Ovary (tissue), 9 donors: ENCODE results near the gene UBAC1. TPM values are rescaled to one million over a fixed set of nuclear protein-coding genes. Genes with fewer than 3 reads are reported as not detected.

ENCODE experiments used
- DNase-seq, 5 donors: peaks; one replicate each; pipeline ENCODE4 v3.0.0-alpha.2; 2019 to 2020
- H3K27ac ChIP-seq, 2 donors: fragments of 200-600 bp; one replicate each; pipeline versions ENCODE4 v1.5.1 to v1.8.0; 2019 to 2022
- H3K27me3 ChIP-seq: fragments of 200-600 bp; one replicate; pipeline ENCODE4 v1.8.0; 2022
- H3K36me3 ChIP-seq: fragments of 200-600 bp; sonication (generic); one replicate; pipeline ENCODE4 v1.5.1; 2019
- H3K4me1 ChIP-seq: one replicate; pipeline ENCODE4 v1.8.1; 2013; ENCODE audit warnings: mild to moderate bottlenecking, moderate library complexity; ENCODE audit not compliant: insufficient read depth
- H3K4me3 ChIP-seq: fragments of 200-600 bp; sonication (generic); one replicate; pipeline ENCODE4 v1.5.1; 2017
- H3K9me3 ChIP-seq, 2 donors: fragments of 200-600 bp in 1 of 2; sonication (generic) in 1 of 2; one replicate each; pipeline versions ENCODE4 v1.5.1 to v1.8.1; 2013 to 2019; ENCODE audit warnings: mild to moderate bottlenecking in 1 of 2, moderate library complexity in 1 of 2
- EP300 ChIP-seq: sonication (generic); formaldehyde crosslinking; IDR thresholded peaks from one replicate; pipeline ENCODE4 v1.6.1; 2017; ENCODE audit warnings: antibody characterized with exemption
- POLR2A ChIP-seq: fragments of 450-650 bp; IDR thresholded peaks from one replicate; pipeline ENCODE4 v1.6.1; 2017; ENCODE audit warnings: antibody characterized with exemption, mild to moderate bottlenecking, moderate library complexity
- WGBS, 3 donors: extraction: QIAGEN DNeasy Blood & Tissue Kit in 1 of 3; methylation state at CpG; one replicate each; pipeline versions ENCODE4 v1.1.5 to v1.1.7; 2013 to 2017; 5-methylcytosine and 5-hydroxymethylcytosine counted together
- intact Hi-C, 4 donors: fragments of 100-400 bp; cut with DNase I; formaldehyde crosslinking; loops; one replicate each; pipeline versions ENCODE4 v1.11.0 to v1.15.1; 2022 to 2023
- polyA plus RNA-seq, 2 donors: library from polyadenylated mRNA; stranded (reverse); fragments of 200-250 nt in 1 of 2; fragments of 350-450 nt in 1 of 2; fragmentation: Illumina TruSeq in 1 of 2; extraction: RNeasy Lipid Tissue Mini Kit (QIAGEN cat#74804) in 1 of 2; gene quantifications; one replicate each; pipeline ENCODE4 v1.2.3, GENCODE V29; 2013 to 2014
- total RNA-seq, 7 donors: library from RNA; depleted of rRNA in 2 of 7; stranded (reverse); fragments of >200 nt in 2 of 7; fragmentation: NEBNext Ultra II Directional in 3 of 7; extraction: Animal tissue kit (Norgen Biotek cat#: 25700) in 3 of 7; gene quantifications; one replicate each; pipeline versions ENCODE4 v1.1.0 to v1.2.4, GENCODE V29; 2016 to 2023
- TF ChIP-seq, protein P1 (sequence below), 3 donors: fragments of 450-650 bp in 2 of 3; fragments of 200-600 bp in 1 of 3; IDR thresholded peaks; one replicate each; pipeline versions ENCODE4 v1.5.1 to v1.8.0; 2016 to 2022; ENCODE audit warnings: antibody characterized with exemption in 3 of 3, mild to moderate bottlenecking in 1 of 3
- donor health status: DM: no; HTN: no; CAD: no; lungs with moderate emphysema.
- donor health status: DM: no; HTN: no; CAD: no.
- donor health status: Bipolar disorder and iron deficiency.
- donor health status: DM: yes; HTN: yes; CAD: no.
- donor health status: DM: no; HTN: no; CAD: no.
- donor health status: DM: yes; HTN: yes; CAD: no.

The UBAC1 gene
- total and polyA plus RNA-seq, 9 donors, result 19.7 to 42.0 (median 33.4) TPM

DNA sequence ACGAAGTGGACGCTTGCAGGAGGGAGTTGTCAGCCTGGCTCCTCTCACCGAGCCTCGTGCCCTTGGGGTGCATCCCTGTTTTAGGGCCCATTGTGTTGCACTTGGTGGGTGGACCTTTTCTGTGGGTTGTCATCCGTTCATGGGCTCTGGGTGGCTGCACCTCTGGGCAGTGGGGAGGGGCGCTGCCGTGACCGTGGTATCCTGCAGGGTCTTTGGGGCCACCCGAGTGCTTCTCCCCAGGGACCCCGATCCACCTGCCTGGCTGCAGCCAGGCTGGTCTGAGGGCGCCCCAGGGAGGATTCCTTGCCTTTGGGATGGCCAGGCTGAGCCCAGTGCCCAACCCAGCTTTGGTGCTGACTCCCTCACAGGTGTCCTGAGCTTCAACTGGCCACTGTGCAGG, 41.0 kb upstream of the UBAC1 start:
- Histone ChIP-seq H3K9me3 (no peaks in the 10 kb centered on the region), H3K4me1 (no peaks in the 10 kb centered on the region), H3K27ac (no peak overlapping the region), H3K27me3 (no peaks in the 10 kb centered on the region), H3K4me3 (no peak overlapping the region), H3K36me3 (no peaks in the 10 kb centered on the region)
- DNase-seq, result no peak
- intact Hi-C loops, result no loop called here
- TF ChIP-seq EP300 (no peak), POLR2A (no peak)
- 93 to 97% (median 94%) methylated on average over 11 of the region's 11 CpGs for WGBS, 3 donors

DNA sequence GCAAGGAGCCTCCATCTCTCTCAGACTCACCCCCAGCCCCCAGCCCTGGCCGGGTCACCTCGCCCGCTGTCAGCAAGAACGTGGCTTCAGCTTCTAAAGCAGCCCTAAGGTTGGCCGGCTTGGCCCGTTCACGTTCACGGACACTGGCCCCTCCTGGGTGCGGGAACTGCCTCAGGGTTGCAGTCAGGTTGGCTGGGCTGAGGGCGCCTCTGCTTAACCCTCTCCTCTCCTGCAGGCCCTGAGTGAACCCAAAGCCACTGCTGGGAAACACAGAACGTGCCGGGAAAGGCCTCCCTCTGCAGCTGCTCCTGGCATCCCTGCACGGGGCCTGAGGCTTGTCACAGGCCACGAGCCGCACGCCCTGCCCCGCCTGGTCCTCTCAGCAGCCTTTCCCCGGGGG, 40.1 kb upstream of the UBAC1 start:
- intact Hi-C loops, result no loop called here
- DNase-seq, result peak in 1 of 5 donors; percentile 19
- WGBS, 3 donors, result 39 to 50% (median 48%) methylated on average over 18 of the region's 18 CpGs
- TF ChIP-seq POLR2A (no peak), EP300 (no peak)
- TF ChIP-seq, protein P1, sequence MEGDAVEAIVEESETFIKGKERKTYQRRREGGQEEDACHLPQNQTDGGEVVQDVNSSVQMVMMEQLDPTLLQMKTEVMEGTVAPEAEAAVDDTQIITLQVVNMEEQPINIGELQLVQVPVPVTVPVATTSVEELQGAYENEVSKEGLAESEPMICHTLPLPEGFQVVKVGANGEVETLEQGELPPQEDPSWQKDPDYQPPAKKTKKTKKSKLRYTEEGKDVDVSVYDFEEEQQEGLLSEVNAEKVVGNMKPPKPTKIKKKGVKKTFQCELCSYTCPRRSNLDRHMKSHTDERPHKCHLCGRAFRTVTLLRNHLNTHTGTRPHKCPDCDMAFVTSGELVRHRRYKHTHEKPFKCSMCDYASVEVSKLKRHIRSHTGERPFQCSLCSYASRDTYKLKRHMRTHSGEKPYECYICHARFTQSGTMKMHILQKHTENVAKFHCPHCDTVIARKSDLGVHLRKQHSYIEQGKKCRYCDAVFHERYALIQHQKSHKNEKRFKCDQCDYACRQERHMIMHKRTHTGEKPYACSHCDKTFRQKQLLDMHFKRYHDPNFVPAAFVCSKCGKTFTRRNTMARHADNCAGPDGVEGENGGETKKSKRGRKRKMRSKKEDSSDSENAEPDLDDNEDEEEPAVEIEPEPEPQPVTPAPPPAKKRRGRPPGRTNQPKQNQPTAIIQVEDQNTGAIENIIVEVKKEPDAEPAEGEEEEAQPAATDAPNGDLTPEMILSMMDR (IDR thresholded peaks at IDR 0.05), result no peak
- Histone ChIP-seq H3K4me3 (no peak overlapping the region), H3K4me1 (no peaks in the 10 kb centered on the region), H3K9me3 (no peaks in the 10 kb centered on the region), H3K27ac (no peak overlapping the region), H3K27me3 (no peaks in the 10 kb centered on the region), H3K36me3 (no peaks in the 10 kb centered on the region)

- 88 to 91% (median 89%) methylated on average over 15 to 16 of the region's 16 CpGs for WGBS, 3 donors
- intact Hi-C loops, result no loop called here
- no peak overlapping the region for H3K4me3 ChIP-seq
- no peak for TF ChIP-seq EP300
- TF ChIP-seq, protein P1 (IDR thresholded peaks at IDR 0.05), result no peak
- TF ChIP-seq POLR2A, result no peak
- H3K36me3 ChIP-seq, result no peaks in the 10 kb centered on the region
- peak in 1 of 5 donors; percentile 21 for DNase-seq
- H3K4me1 ChIP-seq, result peaks cover 3% of the 10 kb centered on the region
- no peaks in the 10 kb centered on the region for H3K9me3 ChIP-seq
- no peak overlapping the region for H3K27ac ChIP-seq
- H3K27me3 ChIP-seq, result no peaks in the 10 kb centered on the region
Measured at GRCh38 chr9:135998410-135999071, 37.4 kb upstream of the UBAC1 start.

- Histone ChIP-seq H3K9me3 (no peaks in the 10 kb centered on the region), H3K27me3 (no peaks in the 10 kb centered on the region), H3K36me3 (no peaks in the 10 kb centered on the region), H3K4me3 (no peak overlapping the region), H3K4me1 (peaks cover 8% of the 10 kb centered on the region), H3K27ac (no peak overlapping the region)
- WGBS, 3 donors, result 72 to 94% (median 80%) methylated on average over 6 to 10 of the region's 10 CpGs
- no peak for TF ChIP-seq EP300
- TF ChIP-seq POLR2A, result no peak
- TF ChIP-seq, protein P1 (IDR thresholded peaks at IDR 0.05), result no peak
- intact Hi-C loops, result no loop called here
- DNase-seq, result peak in 1 of 5 donors; percentile 22
Measured at GRCh38 chr9:135998016-135998380, 36.8 kb upstream of the UBAC1 start.
